Measurements from ENCODE around the gene MYRIP. TPM values are rescaled to one million over a fixed set of nuclear protein-coding genes. Genes with fewer than 3 reads are reported as not detected.

The MYRIP gene
- total and polyA plus RNA-seq, 11 donors = 0.42 to 2.2 (median 0.90) TPM

GRCh38 chr3:40242216-40242615 lies 432.8 kb downstream of the MYRIP start:
- ATAC-seq = no peak

GRCh38 chr3:40242638-40243037 lies 433.2 kb downstream of the MYRIP start:
- H3K27ac ChIP-seq = no peak overlapping the region
- no peak overlapping the region for H3K4me3 ChIP-seq
- H3K36me3 ChIP-seq = no peaks in the 10 kb centered on the region
- intact Hi-C loops (cut with DNase I) = no loop called here
- H3K27me3 ChIP-seq = no peaks in the 10 kb centered on the region
- no peak for ATAC-seq
- TF ChIP-seq POLR2A (IDR thresholded peaks at IDR 0.05) = no peak
- no peak for TF ChIP-seq CTCF (IDR thresholded peaks at IDR 0.05)
- WGBS, 4 donors = 75 to 93% (median 89%) methylated on average over 1 of the region's 1 CpG
- H3K4me1 ChIP-seq = peaks cover 0 to 12% (median 0%) of the 10 kb centered on the region in 12 donors
- no peaks in the 10 kb centered on the region for H3K9me3 ChIP-seq
- DNase-seq = no peak

More at GRCh38 chr3:40242216-40242615, 432.8 kb downstream of the MYRIP start:
- intact Hi-C loops (cut with DNase I) = no loop called here
- Histone ChIP-seq H3K9me3 (no peaks in the 10 kb centered on the region), H3K36me3 (no peaks in the 10 kb centered on the region), H3K27me3 (no peaks in the 10 kb centered on the region), H3K4me1 (peaks cover 0 to 12% (median 0%) of the 10 kb centered on the region in 12 donors), H3K4me3 (no peak overlapping the region), H3K27ac (no peak overlapping the region)
- TF ChIP-seq CTCF (IDR thresholded peaks at IDR 0.05) = no peak
- no peak for TF ChIP-seq POLR2A (IDR thresholded peaks at IDR 0.05)
- WGBS, 4 donors = 94 to 96% (median 95%) methylated on average over 1 of the region's 1 CpG
- DNase-seq = no peak

GRCh38 chr3:40243056-40243455 lies 433.6 kb downstream of the MYRIP start:
- ATAC-seq = no peak
- intact Hi-C loops (cut with DNase I) = no loop called here
- Histone ChIP-seq H3K27me3 (no peaks in the 10 kb centered on the region), H3K4me1 (peaks cover 0 to 7% (median 0%) of the 10 kb centered on the region in 12 donors), H3K9me3 (no peaks in the 10 kb centered on the region), H3K4me3 (no peak overlapping the region), H3K36me3 (no peaks in the 10 kb centered on the region), H3K27ac (no peak overlapping the region)
- 0 to 50% (median 23%) methylated on average over 1 of the region's 1 CpG for WGBS, 4 donors
- no peak for TF ChIP-seq POLR2A (IDR thresholded peaks at IDR 0.05)
- no peak for DNase-seq

GRCh38 chr3:40247714-40248454 lies 438.5 kb downstream of the MYRIP start:
- 85 to 96% (median 90%) methylated on average over 6 of the region's 6 CpGs for WGBS, 4 donors
- intact Hi-C loops (cut with DNase I) = loop anchor here in 3 of 10 donors (5.0 kb wide), 1 partner anchor 44 kb away; no protein-coding TSS in a partner anchor
- DNase-seq = no peak
- TF ChIP-seq CTCF (IDR thresholded peaks at IDR 0.05) (no peak), POLR2A (IDR thresholded peaks at IDR 0.05) (no peak)
- H3K4me3 ChIP-seq = no peak overlapping the region
- H3K9me3 ChIP-seq = no peaks in the 10 kb centered on the region
- H3K36me3 ChIP-seq = no peaks in the 10 kb centered on the region
- H3K27ac ChIP-seq = peak overlapping the region in 2 of 12 donors; percentile 68 to 79
- H3K27me3 ChIP-seq = no peaks in the 10 kb centered on the region
- H3K4me1 ChIP-seq = peaks cover 0 to 27% (median 1%) of the 10 kb centered on the region in 12 donors
- peak in 2 of 4 donors; percentile 49 to 52 for ATAC-seq
